HG03280 (cell line): ENCODE measurements around the gene MAPK8.

Experiments
- ATAC-seq: cut with Tn5 transposase; IDR thresholded peaks from one replicate; pipeline ENCODE4 v1.9.1; 2021; ENCODE audit warnings: mild to moderate bottlenecking, moderate library complexity; ENCODE audit not compliant: unreplicated experiment

MAPK8 gene

GRCh38 chr10:48447356-48448215, 141.1 kb downstream of the MAPK8 start:
- no peak for ATAC-seq

GRCh38 chr10:48448796-48449195, 142.3 kb downstream of the MAPK8 start:
- no peak for ATAC-seq

GRCh38 chr10:48449501-48450232, 143.2 kb downstream of the MAPK8 start:
- no peak for ATAC-seq

GRCh38 chr10:48450233-48450740, 143.8 kb downstream of the MAPK8 start:
- no peak for ATAC-seq

- ATAC-seq, result no peak
Observed at GRCh38 chr10:48450741-48451466, 144.4 kb downstream of the MAPK8 start.

- no peak for ATAC-seq
Observed at GRCh38 chr10:48451969-48452878, 145.7 kb downstream of the MAPK8 start.

DNA sequence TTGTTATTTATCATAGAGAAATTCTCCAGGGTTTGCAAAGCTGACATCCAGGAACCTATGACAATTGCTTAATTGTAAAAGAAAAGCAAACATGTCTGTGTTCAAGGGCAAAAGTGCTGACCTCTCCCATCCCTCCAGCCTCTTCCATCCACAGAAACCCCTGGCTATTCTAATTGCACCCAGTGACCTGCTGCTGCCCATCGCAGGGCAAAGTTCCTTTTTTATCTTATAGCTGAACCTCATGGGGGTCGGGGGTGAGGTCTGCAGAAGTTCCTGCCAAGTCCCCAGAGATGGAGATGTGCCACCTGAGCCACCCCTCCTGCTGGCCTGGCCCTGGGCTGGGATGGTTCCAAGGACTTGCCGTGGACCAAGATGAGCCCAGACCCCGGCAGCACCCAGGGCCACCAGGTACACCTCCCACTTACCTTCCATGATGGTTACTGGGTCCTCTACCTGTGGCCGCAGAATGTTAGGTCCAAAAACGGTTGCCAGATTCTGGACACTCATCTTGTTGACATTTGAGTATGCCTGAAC, 146.5 kb downstream of the MAPK8 start:
- no peak for ATAC-seq

GRCh38 chr10:48453451-48454301, 147.2 kb downstream of the MAPK8 start:
- ATAC-seq, result no peak

DNA sequence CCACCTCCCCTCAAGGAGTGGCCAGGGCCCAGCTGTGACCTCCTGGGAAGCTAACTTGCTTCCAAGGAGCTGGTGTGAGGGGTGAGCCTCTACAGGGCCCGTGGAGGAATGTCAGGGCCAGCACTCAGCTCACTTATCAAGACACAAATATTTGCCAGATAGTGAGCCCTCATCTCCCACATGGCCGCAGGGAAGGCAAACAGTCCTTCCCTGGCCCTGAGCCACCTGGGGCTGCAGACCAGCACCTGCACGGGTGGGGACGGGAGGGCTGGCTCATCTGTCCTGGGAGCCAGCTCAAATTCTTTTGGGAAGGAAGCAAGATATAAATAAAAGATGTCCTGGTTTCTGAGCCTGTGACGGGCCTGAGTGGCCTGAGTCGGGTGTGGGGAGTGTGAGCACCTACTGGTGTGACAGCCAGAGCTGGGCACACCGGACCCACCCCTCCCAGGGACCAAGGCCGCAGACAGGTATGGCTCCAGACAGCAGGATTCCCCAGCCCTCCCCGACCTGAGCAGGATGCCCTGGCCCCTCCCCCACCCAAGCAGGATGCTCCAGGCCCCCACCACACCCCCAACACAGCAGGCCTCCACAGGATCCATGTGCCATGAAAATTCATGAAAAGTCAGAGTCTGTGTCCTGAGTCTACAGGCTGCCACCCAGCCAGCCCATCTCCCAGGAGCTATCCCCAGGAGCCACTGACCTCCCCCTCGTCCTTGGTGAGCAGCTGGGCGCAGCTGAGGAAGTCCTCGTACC, 148.0 kb downstream of the MAPK8 start:
- no peak for ATAC-seq

- ATAC-seq, result no peak
Observed at GRCh38 chr10:48455055-48455391, 148.5 kb downstream of the MAPK8 start.

DNA sequence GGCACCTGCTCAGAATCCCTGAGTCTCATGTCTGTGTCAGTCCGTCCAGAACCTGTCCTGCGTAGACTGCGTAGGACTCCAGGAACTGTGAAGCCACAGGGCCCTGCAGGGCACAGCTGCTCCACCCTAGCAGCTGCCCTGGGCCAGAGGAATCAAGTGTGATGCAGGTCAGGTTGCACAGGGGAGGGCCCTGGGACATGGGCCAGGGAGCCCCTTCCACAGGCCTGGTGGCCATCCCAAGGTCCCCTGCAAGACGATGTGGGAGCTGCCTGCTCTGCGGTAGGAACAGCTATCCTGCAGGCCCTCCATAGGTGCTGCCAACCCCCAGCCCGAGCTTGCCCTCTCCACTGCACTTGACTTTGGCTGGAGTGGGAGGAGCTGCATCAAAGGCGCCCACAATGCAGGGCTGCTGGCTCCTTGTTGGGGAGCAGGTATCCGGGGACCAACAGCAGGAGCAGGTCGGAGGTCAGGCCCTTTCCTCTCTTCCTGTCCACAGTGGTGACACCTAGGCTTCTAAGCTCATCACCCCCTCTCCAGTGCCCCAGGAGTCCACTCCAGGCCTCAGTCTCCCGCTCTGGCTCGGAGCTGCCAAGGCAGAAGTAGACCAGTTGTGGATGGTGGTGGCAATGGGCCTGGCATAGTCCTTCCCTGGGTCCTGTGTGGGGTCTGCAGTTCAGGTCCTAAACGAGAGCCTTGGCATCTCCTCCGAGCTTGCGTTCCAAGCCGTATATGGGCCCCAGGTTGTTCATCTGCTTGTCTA, 149.1 kb downstream of the MAPK8 start:
- no peak for ATAC-seq

- ATAC-seq, result no peak
Observed at GRCh38 chr10:48456361-48456804, 149.9 kb downstream of the MAPK8 start.

GRCh38 chr10:48456808-48457761, 150.6 kb downstream of the MAPK8 start:
- ATAC-seq, result no peak

GRCh38 chr10:48457949-48458661, 151.6 kb downstream of the MAPK8 start:
- no peak for ATAC-seq

- no peak for ATAC-seq
Observed at GRCh38 chr10:48458662-48459048, 152.2 kb downstream of the MAPK8 start.
